ENCODE data around the gene TIFAB.
"Not testable (repeated sequence)": the region's sequence is repeated elsewhere in the genome, so short reads cannot be mapped to it uniquely, and the experiment has no call there.

The TIFAB gene, protein sequence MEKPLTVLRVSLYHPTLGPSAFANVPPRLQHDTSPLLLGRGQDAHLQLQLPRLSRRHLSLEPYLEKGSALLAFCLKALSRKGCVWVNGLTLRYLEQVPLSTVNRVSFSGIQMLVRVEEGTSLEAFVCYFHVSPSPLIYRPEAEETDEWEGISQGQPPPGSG

DNA sequence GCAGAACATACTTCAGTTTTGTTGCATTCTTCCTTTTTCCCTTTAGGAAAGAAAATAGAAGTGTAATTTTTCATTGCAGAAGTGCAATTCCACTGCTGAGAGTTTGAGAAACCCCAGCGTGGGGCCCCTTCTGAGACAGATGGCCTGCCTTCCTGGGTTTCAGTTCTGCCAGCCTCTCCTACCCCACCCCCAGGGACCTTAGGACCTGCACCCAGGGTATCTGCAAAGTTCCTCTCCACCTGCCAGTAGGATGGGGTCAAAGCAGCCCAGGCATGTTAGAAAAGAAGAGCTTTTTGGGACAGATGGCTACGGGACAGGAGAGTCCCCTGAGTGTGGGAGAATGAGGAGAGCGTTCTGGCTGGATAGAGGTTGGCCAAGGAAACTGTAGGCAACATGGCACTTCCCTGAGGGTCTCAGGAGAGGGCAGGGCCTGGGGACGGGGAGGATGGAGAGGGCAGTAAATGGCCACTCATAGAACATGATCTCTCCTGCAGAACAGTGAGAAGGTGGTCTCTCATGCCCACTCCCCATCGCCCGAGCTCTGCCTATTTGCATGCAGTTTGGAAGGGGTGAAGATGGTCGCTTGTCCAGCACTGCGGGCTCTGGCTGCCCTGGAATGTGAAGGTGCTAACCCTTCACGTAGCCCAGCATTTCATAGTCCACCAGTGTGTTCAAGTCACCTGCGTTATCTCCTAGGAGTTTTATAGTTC, at the start of gene TIFAB:
Gene TIFAB (minus strand): TSS at position 31 of the 710 bp plus-strand sequence. CDS start 2,412 bp downstream, outside the sequence.
- no peak for DNase-seq

DNA sequence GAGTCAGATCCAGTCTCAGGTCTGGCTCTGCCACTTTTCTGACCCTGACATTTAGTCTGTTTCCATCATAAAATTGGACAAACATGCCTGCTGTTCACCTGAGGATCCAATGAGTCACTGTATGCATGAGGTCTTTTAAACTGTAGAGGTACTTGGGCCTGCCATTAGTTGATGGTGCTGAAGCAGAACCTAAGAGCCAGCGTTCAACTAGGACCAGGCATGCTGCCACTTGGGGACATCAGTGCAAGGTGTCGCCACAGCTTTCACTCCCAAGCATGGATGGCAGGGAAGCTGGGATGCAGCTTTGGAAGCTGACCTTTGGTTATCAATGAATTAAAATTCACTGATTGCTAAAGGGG, 46.5 kb upstream of the TIFAB start:
- no peak for DNase-seq

DNA sequence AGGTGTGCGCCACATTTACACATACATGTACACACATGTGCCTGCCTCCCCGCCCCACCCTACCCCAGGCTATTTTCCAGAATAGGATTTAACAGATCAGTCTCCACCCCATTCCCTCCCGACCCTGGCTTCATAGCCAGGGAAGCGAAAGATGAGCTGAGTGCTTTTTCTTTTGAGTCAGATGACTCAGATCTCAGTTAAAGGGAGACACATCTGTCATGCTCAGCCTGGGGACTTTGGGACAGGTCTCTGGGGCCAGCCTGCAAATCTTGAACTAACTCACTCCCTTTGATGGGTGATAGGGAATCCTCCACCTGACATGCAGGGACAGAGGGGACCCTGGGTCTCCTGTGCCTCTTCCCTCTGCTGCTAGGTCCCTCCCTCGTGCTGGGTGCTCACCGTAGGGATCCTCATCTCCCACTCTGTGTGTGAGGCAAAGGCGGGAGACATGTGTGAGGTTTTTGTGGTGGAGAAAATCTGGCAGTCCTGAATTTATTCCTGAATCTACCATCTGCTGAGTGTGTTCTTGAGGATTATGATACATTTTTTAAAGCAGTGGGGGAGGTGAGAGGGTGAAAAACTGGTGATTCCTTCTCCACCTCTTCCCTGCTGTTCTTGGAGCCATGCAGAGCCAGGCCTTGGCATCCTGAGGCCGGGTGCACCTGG, 46.0 kb upstream of the TIFAB start:
- DNase-seq, result no peak

DNA sequence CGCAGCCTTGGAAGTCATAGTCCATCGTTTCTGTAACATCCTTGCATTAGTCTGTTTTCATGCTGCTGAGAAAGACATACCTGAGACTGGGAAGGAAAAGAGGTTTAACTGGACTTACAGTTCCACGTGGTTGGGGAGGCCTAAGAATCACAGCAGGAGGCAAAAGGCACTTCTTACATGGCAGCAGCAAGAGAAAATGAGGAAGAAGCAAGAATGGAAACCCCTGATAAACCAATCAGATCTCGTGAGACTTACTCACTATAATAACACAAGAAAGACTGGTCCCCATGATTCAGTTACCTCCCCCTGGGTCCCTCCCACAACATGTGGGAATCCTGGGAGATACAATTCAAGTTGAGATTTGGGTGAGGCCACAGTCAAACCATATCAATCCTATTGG, 43.4 kb upstream of the TIFAB start:
- not testable (repeated sequence) for DNase-seq

DNA sequence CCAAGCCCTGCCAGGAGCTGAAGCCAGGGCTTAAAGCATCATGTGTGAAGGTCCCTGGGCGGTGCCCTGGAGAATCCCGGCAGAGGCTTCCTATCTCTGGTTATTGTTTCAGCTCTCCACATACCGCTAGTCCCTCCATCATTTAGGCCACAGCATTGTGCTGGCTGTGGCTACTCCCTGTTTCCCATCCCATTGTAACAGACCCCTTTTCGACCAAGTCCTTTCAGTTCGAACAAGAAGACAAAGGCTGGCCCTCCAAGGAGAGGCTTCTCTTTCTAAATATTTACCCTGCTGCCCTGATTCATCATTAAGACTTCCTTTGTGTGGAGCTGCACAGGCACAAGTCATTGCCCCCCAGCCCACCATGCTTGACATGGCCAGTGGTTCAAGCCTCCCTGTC, 42.0 kb upstream of the TIFAB start:
- DNase-seq, result no peak

DNA sequence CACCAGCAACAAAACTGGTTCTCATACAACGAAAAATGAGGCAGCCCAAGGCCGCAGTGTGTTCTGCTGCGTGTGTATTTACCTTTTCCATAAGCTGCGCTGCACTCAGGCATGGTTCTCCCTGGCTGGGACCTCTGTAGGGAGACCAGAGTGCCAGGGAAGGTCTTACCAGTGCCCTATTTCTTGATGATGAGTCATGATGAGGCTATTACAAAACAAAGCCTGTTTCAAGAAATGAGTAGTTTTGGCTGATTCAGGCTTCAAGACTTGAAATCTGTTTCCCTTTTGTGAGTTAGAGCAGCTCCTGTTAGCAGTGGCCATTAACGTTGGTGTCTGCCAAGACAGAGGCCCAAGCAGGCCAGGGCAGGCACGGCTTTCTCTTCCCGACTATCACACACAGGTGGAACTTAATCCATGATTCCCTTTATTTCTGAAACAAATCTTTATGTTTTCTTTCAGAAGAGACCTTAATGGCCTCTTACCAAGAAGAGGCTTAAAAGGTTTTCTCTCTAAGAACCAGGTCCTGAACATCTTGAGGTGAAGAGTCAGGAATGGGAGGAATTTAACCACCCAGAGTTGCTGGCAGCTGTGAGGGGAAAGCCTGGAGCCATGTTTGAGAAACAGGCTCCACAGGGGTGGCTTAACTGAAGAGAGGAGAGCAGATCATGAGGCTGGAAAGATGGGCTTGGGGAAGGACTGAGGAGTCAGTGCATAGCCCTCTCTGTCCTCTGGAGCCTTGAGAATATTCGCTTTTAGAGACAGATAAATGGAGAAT, 41.4 kb upstream of the TIFAB start:
- DNase-seq, result no peak

DNA sequence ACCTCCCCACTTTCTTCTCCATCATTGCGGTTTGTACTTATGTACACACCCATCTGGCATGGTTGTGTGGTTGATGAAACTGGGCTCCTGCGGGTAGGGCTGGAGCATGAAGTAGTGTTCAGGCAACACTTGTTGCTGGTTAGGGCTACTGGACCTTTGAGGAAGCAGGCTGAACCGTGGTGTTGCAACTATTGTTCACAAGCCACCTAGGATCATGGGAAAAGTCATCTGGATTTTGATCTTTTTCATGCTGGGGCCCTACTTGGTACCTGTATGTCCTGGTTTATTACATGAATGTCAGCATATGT, 40.1 kb upstream of the TIFAB start:
- DNase-seq, result no peak

DNA sequence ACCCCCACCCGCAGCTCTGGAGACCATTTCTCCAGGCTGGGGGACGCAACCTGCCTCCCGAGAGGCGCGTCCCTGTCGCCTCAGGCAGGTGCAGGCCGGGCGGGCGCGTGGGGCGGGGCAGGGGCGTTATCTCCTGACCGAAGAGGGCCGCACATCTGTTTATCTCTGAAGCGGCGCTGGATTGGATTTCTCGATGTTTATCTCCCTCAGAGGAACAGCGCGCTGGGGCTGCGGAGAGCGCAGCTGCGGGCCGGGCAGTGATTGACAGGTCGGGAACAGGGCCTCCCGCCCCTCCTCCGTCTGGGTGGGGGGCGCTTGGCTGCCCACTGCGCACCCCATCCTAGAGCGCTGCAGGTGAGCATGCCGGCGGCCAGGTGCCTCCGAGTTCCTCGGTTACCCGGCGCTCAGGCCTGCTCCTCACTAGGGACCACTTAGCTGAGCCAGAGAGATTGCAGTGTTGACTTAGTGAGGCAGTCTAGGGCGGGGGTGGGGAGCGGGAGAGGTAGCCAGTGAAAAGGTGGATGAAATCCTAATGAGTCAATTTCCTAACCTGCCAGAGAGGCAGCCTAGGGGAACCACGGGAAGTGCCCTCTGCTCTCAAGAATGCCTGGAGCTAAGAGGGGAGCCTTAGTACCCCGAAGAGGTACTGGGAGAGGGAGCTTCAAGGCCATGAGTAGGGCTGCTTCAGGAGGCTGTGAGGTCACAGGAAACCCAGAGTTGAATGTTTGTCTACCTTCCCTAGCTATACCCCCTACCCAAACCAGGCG, 39.6 kb upstream of the TIFAB start:
- DNase-seq, result no peak

DNA sequence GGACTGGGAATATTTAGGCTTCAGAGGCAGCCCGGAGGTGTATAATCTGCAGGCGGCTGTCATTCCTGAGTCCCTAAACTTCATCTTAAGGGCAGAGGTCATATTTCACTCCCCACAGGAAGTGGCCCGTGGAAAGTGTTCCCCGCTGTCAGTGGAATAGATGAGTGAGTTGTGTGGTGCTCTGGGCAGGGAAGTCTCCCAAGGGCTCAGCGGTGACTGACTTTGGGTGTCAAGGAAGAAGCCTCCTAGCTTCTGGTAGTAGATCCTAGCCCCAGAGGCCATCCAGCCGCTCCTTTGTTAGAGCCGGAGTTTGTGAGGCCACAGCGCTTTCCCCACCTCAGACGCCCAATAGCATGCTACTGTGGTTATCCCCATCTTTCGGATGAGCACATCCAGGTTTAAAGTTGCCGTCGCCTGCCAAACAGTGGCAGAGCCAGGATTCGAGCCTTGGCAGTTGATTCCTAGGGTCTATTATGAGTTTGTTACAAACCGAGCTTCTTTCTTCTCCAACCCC, 38.9 kb upstream of the TIFAB start:
- no peak for DNase-seq

DNA sequence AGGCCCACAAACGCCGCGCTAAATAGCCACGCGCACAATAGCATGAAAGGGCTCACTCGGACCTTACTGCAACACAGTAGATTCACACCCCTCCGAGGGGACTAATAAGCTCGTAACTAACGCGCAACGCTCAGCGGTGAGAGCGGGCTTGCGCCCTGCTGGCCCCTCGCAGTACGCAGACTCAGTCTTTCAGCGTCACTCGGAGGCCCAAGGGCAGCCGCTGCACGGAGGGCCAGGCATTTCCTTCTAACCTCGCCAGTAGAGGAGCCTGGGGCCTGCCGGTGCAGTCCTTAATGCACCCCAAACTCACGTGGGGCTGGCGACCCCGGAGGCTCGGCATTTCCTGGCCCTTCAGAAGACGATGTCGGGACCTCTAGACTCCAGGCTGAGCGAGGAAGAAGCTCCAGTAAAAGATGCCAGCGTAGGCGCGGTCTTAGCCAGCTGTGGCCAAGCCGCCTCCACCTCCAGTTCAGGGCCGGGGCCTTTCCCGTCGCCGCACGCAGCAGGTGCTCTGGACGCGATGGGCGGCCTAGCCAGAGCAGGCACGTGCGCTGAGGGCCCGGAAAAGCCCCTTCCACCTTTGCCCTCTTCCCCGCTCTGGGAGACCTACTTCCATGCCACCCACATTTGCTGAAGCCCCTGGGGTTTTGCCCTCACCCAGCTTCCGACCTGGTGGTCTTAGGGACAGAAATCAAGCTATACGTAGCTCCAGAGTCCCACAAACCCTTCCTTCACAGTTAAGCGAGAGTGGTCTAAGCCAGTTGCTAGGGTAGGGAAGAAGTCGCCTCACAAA, 38.3 kb upstream of the TIFAB start:
- no peak for DNase-seq

DNA sequence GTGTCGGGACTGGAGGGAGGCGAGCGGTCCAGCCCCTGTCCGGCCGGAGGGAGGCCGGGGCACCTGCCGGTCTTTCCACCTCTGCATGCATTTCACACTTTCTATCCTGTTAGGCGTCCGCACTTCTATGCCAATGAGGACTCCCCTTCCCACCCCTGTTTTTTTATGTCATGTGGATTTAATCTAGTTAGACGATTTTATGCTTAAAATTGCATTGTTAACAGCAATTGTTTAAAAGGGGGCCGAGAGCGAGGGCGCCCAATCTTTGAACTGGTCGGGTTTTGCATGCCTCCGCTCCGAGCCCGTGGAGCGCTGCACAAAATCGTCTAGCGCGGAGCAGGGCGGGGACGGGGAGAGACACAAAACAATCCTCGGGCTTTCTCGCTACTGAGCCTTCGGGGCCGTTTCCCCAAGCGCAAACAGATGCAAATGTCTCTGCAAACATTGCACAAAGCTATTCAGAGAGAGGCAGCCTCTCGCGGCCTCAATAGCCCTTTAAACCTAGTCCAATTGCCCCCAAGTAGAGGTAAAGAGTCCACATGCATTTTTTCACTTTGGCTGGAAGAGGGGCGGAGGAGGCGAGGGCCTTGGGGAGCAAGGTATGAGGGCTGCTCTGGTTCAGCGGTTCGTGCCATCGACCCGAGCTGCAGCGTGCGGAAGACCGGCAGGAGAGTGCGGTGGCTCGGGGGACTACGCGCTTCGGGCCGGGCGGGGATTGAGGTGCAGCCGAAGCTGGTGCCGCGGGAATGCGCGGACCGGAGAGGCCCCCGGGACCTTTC, 37.5 kb upstream of the TIFAB start:
- no peak for DNase-seq

DNA sequence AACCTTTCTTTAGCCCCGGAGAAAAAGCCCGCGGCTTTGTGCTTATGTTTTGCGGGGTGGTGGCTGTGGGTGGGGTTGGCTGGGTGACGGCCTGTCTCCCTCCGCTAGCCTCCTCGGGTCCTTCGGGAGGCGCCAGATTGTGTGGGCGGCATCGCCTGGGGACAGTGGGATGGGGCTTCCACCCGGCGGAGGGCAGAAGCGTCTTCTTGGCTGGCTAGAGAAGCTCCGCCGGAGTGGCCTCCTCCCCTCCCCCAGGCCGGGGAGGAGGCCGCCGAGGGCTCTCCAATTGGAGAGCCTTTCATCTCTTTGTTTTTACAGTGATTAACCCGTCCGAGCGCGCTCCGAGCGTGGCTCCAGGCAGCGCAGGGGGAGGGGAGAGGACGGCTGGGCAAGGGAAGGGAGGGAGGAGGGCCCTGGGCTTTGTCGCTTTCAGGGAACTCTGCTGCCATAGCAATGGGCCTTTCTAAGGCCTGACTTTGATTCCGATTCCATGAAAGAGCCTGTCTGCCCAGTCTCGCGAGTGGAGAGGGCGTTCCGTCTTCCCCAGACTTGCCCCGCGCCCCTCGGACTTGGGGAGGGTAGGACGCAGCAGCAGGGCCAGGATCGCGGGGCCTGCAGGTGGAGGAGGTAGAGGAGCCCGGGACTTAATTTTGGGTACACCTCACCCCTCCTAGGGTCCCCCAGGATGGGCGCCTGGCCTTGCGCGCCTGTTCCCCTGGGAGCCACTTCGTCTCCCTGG, 36.7 kb upstream of the TIFAB start:
- no peak for DNase-seq

DNA sequence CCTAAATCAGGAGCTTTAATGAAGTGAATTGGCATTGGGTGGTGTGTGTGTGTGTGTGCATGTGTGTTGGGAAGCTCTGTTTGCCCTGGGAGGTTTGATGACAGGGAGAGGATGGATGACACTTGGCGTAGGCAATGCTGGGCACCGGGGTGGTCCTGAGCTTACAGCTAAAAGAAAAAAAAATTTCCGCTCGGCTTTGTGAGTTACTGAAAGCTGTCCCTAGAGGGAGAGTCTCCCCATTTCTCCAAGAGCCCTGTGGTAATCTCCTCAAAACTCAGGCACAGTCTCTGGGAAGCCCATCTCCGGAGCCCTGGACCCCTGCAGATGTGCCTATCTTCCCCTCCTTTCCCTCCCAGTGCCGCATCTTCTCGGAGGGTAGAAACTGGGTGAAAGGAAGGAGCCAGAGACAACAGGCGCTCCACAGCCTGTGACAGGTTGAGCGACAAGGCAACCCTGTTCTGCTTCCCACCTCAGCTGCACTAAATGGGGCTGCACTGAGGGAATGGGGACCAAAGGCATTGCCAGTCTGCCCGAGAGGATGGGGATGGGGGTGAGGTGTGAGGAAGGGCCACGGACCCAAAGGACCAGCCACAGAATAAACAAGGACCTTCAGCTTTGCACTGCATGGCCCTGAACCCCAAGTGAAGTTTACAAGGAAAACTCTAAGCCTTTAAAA, 35.8 kb upstream of the TIFAB start:
- DNase-seq, result no peak

DNA sequence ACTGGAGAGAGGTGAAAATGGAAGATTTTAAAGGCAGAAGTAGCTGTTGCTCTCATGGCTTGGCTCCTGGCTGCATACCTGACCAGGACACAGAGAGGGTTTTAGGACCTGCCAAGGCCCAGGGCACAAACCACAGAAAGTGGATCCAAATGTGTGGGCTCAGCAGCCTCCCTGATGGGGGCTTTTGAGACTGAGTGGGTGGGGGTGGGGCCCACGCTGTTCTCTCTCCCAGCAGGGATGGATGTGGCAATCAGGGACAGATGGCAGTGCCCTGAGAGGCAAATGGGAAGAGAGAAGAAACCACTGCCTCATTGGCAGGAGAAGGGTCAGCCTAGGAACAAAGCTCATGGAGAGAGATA, 34.9 kb upstream of the TIFAB start:
- no peak for DNase-seq

DNA sequence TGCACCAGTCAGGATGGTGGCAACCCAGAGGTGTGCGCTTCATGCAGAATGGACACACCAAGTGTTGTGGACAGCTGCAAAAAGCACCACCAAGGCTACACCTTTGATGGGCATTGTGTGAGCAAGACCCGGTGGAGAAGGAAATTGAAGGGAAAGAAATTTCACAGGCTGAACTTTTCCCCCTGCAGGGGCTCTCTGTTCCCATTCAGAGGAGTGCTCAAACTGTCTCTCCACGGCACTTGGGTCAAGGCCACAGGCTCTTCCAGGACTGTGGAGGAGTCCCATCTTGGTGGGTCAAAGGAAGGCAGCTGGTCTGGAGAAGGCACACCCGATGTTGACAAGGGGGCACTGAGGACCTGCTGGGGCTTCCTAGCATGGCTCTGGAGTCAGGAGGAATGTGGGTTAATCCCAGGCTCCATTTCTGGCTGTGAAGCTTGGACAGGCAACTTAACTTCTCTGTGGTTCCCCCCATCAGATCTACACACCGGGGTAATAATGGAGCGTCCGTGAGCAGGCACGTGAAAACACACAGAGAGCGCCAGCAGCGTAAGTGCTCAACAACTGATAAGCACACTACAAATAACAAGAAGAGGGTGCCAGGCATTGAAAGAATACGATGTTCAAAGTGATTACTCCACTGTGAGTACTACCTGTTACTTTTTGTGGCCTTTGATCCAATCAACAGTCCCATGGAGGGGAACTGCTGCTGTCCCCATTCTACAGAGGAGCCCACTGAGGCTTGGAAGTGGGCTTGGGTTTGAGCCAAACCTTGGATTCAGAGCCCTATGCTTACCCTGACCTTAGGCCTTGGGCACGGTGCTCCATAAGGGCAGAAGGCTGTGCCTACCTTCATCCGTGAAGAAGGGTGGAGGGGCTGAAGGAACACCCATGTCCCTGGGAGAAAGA, 34.2 kb upstream of the TIFAB start:
- DNase-seq, result no peak

DNA sequence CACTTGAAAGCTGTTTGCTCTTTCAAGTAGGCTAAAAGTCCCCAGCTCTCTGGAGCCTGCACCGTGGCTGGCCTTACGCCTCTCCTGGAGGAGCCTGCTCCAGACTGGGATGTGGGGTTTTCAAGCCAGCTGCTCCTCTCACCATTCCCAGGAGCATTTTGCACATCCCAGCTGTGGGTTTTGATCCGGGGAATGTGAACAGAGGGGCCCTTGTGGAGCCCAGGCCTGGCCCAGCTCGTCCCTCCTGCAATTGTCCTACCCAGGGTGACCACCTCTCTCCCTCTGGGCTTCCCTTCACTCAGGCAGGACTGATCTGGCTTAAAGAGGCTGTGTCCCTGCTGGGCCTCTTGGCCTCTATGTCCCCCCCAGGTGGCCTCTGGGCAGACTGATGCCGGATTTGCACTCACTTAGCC, 32.5 kb upstream of the TIFAB start:
- DNase-seq, result no peak

DNA sequence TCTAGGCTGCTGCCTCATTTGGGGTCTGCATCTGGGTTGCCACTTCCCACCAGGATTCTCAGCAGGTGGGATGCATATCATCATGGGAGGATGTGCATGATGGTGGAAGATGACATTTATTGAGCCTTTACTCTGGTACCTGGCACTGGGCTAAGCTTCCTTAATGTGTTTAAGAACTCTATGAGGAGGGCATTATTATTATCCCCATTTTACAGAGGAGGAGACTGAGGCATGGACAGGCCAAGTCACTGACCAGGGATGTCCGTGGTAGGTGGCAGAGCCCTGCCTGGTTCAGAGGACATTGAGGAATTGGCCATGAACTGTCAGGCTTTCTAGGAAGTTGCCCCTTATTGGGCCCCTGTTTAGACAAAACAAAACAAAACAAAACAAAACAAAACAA, 31.1 kb upstream of the TIFAB start:
- no peak for DNase-seq

DNA sequence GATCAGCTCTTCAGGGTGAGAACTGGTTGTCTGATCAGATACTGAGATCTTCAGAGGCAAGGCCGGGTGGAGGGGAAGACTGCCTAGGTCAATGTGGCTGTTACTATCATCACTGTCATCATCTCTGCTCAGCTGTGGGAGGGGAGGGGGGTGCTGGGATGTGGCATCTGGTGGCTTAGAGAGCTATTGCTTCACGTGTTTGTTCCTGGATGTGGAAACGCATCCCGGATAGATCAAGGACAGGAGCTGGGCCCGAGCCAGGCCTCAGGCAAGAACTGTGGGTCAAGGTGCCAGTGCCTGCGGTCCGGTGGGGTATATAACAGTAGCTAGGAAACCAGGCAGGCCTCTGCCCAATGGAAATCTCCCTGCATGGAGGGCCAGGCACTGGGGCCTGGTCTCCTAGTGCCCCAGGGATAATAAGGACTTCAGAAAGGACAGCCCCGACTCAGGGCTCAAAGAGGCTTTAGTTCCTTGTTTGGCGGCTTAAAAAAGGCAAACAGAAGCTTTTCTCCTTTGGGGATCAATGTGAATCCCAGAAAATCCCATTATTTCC, 30.3 kb upstream of the TIFAB start:
- no peak for DNase-seq

DNA sequence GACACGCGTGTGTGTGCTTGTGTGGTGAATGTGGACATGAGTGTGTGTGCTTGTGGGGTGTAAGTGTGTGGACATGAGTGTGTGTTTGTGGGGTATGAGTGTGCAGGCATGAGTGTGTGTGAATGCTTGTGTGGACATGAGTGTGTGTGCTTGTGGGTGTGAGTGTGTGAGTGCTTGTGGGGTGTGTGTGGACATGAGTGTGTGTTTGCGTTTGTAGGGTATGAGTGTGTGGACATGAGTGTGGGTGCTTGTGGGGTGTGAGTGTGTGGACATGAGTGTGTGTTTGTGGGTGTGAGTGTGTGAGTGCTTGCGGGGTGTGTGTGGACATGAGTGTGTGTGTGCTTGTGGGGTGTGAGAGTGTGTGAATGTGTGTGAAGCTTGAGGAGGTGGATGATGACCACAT, 29.8 kb upstream of the TIFAB start:
- no peak for DNase-seq

Measured in activated CD4-positive, CD25-positive, alpha-beta regulatory T cell (primary cell).